GM12865 (cell line): Measurements from ENCODE around the gene IZUMO4.

Experiments
- DNase-seq: peaks from one replicate; pipeline ENCODE4 v3.0.0; 2010; ENCODE audit warnings: low read depth
- H3K4me3 ChIP-seq: 2 replicates; pipeline ENCODE4 v1.5.1; 2011; ENCODE audit warnings: mild to moderate bottlenecking, low read depth, low read length, control low read depth
- CTCF ChIP-seq: IDR thresholded peaks from 2 replicates; pipeline ENCODE4 v1.5.1; 2011; ENCODE audit warnings: low read length, control low read depth, low read depth, inconsistent platforms; ENCODE audit not compliant: insufficient read depth; ENCODE audit errors: missing control alignments

The IZUMO4 gene

GRCh38 chr19:2111886-2112285 lies 15.2 kb downstream of the IZUMO4 start:
- no peak overlapping the region for H3K4me3 ChIP-seq
- no peak for DNase-seq
- TF ChIP-seq CTCF: no peak

GRCh38 chr19:2112516-2113320 lies 16.0 kb downstream of the IZUMO4 start:
- no peak overlapping the region for H3K4me3 ChIP-seq
- TF ChIP-seq CTCF: no peak
- no peak for DNase-seq

DNA sequence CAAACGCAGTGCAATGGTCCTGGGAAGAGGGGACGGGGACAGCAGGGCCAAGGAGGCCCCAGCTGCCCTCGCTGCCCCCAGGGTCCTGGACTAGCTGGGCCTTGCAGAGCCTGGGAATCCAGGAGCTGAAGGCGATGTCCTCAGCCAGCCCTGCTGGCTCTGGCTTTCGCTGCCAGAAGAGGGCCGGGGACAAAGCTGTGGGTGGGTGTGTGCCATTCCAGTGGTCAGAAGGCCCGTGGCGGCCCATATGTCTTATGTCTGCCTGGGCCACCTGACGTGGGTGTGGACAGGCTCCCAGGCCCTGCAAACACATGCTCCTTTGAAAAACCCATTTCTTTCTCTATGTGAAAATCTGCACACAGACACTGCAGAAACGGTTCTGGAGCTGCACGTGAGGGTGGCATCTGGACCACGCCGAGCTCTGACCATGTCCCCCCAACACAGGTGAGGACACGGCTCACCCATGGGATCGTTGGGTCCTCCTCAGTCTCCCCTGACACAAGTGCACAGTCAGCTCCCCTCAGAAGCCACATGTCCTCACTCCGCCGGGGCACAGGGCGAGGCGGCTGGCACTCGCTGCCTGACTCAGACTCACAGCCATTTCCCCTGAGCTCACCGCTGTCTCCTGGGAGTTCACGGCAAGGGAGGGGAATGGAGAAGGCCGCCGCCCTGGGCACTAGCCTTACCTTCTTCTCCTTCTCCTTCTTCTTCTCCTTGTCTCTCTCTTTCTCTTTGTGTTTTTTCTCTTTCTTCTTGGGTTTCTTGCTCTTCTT lies 16.9 kb downstream of the IZUMO4 start:
- no peak for TF ChIP-seq CTCF
- H3K4me3 ChIP-seq: no peak overlapping the region
- DNase-seq: no peak

DNA sequence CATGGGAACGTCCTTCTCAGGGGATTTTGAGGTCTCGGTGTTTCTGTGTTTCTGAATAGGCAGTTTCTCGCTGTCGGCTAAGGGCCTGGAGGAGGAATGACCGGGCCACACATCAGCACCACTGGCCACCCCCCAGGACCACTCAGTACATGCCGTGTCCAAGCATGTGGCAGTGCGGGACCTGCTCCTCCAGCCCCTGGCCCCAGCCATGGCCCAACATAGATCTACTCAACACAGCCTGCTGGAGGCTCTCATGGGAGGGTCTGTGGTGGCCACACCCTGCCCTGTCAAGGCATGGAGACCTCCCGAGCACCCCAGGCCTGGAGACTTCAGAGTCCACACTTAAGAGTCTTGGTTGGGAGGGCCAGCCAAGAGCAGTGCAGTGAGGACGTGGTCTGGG lies 17.5 kb downstream of the IZUMO4 start:
- TF ChIP-seq CTCF: no peak
- no peak overlapping the region for H3K4me3 ChIP-seq
- DNase-seq: no peak

GRCh38 chr19:2114821-2115220 lies 18.1 kb downstream of the IZUMO4 start:
- TF ChIP-seq CTCF: no peak
- H3K4me3 ChIP-seq: no peak overlapping the region
- no peak for DNase-seq

GRCh38 chr19:2115324-2115723 lies 18.6 kb downstream of the IZUMO4 start:
- DNase-seq: no peak
- no peak for TF ChIP-seq CTCF
- H3K4me3 ChIP-seq: no peak overlapping the region
